ENCODE data around the gene SLC37A3. TPM values are rescaled to one million over a fixed set of nuclear protein-coding genes. Genes with fewer than 3 reads are reported as not detected.

The SLC37A3 gene
- total RNA-seq, 1 experiment from 2014 or later: 52.7 TPM

GRCh38 chr7:140287988-140288387 is 110.3 kb downstream of the SLC37A3 start:
- Histone ChIP-seq H3K4me2 (ENCODE audit: insufficient read depth, insufficient read length, low read length) (no peak overlapping the region), H3K23me2 (ENCODE audit: insufficient read length, low read depth, low read length, poor library complexity, severe bottlenecking) (no peaks in the 10 kb centered on the region), H3K4ac (ENCODE audit: low read depth, low read length) (no peak overlapping the region), H4K8ac (replicated peaks; ENCODE audit: insufficient read length, low read depth, low read length) (no peak overlapping the region), H3K79me2 (ENCODE audit: insufficient read depth, low read length) (no peaks in the 10 kb centered on the region), H2BK12ac (ENCODE audit: insufficient read length, low read depth, low read length) (no peak overlapping the region), H3K23ac (ENCODE audit: insufficient read length, low read depth, low read length) (no peak overlapping the region), H2BK5ac (ENCODE audit: insufficient read length, low read length) (no peak overlapping the region), H2BK120ac (ENCODE audit: low read depth, low read length, poor library complexity, severe bottlenecking) (no peak overlapping the region), H3K14ac (ENCODE audit: insufficient read depth, low read length) (no peak overlapping the region), H2AK5ac (ENCODE audit: insufficient read length, low read length) (no peak overlapping the region), H4K5ac (ENCODE audit: insufficient read length, low read depth, low read length) (no peak overlapping the region), H3K79me1 (ENCODE audit: insufficient read depth, low read depth, low read length, poor library complexity, severe bottlenecking) (no peaks in the 10 kb centered on the region), H3K18ac (ENCODE audit: insufficient read length, low read depth, low read length) (no peak overlapping the region), H3K27ac (ENCODE audit: insufficient read length, low read depth, low read length) (no peak overlapping the region), H3K9ac (ENCODE audit: extremely low read depth, insufficient read length, low read length) (no peak overlapping the region), H4K20me1 (ENCODE audit: control insufficient read depth, insufficient read depth, insufficient read length) (no peaks in the 10 kb centered on the region), H2BK20ac (ENCODE audit: low read depth, low read length, poor library complexity, severe bottlenecking) (no peak overlapping the region), H3K9me3 (ENCODE audit: control insufficient read depth, low read depth, low read length) (no peaks in the 10 kb centered on the region), H2BK15ac (ENCODE audit: low read depth, low read length) (no peak overlapping the region), H3K4me1 (ENCODE audit: insufficient read depth, low read length) (no peaks in the 10 kb centered on the region), H3K56ac (ENCODE audit: insufficient read length, low read depth, low read length) (no peak overlapping the region), H2AFZ (ENCODE audit: low read length) (no peak overlapping the region), H4K91ac (ENCODE audit: insufficient read length, low read depth, low read length) (no peak overlapping the region), H3T11ph (ENCODE audit: low read length) (no peak overlapping the region), H3K27me3 (ENCODE audit: insufficient read depth, low read length) (no peaks in the 10 kb centered on the region)
- no peaks in the 10 kb centered on the region for H3K36me3 Mint-ChIP-seq (ENCODE audit: insufficient read depth in 1 of 3, low read depth in 3 of 3)
- no CpG with 5 or more reads among the region's 3 CpGs for WGBS (ENCODE audit: extremely low coverage, insufficient read length, low lambda C conversion rate)
- no peaks in the 10 kb centered on the region for H3K9me3 Mint-ChIP-seq
- H3K4me3 Mint-ChIP-seq: no peak overlapping the region
- no peaks in the 10 kb centered on the region for H3K27me3 Mint-ChIP-seq (ENCODE audit: low read depth)
- H3K27ac Mint-ChIP-seq: no peak overlapping the region
- no peak for DNase-seq
- TF ChIP-seq CTCF (conservative IDR thresholded peaks at IDR 0.05): no peak
- H3K4me1 Mint-ChIP-seq: no peaks in the 10 kb centered on the region

All from H9 (cell line).